ENCODE measurements around the gene GH1.

DNA sequence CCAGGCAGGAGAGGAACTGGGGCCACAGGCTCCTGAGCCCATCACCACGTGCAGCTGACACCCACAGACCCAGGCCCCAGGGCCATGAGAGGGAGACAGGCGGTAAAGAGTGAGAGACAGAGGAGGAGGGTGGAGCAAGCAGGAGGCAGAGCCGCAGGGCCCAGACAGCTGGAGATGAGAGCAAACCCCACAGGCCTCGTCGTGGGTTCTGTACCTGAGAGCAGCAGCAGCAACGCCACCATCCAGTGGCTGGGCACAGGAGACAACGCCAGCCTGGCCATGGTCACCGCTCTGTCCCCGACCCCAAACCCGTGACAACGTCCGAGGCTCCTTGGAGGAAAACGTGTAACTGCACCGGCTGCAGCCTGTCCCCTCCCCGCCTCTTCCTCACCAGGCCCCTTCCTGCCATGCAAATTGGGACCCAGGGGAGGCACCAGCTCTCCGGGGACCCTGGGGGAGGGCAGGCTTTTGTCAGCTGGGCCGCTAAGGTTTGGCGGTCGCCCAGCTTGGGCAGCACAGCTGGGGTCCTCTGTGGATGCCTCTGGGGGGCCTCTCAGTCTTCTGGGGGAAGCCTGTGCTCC, 13.4 kb upstream of the GH1 start, which contains the start of gene CD79B:
- TF ChIP-seq, protein P1, sequence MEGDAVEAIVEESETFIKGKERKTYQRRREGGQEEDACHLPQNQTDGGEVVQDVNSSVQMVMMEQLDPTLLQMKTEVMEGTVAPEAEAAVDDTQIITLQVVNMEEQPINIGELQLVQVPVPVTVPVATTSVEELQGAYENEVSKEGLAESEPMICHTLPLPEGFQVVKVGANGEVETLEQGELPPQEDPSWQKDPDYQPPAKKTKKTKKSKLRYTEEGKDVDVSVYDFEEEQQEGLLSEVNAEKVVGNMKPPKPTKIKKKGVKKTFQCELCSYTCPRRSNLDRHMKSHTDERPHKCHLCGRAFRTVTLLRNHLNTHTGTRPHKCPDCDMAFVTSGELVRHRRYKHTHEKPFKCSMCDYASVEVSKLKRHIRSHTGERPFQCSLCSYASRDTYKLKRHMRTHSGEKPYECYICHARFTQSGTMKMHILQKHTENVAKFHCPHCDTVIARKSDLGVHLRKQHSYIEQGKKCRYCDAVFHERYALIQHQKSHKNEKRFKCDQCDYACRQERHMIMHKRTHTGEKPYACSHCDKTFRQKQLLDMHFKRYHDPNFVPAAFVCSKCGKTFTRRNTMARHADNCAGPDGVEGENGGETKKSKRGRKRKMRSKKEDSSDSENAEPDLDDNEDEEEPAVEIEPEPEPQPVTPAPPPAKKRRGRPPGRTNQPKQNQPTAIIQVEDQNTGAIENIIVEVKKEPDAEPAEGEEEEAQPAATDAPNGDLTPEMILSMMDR (IDR thresholded peaks at IDR 0.05; ENCODE audit: low read depth, low read length, poor library complexity, severe bottlenecking): no peak
- no peak for TF ChIP-seq EZH2phosphoT487 (IDR thresholded peaks at IDR 0.05; ENCODE audit: borderline replicate concordance, low read length)
